ENCODE data around the gene SLC25A23.

SLC25A23 gene

DNA sequence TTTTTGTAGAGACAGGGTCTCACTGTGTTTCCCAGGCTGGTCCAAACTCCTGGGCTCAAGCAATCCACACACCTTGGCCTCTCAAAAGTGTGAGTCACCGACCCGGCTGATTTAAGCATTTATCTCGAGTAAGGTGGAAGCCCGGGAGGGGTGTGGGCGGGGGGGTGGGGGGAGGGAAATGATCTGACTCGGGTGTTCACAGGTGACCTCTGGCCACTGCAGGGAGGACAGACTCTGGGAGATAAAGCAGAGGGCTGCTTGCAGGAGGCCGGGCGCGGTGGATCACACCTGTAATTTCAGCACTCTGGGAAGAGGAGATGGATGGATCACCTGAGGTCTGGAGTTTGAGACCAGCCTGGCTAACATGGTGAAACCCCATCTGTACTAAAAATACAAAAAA is 14.1 kb upstream of the SLC25A23 start:
- in situ Hi-C loops (cut with MboI; ENCODE audit: low pct_unique_long_range_greater_than_20kb, low sequenced_read_pairs, unreplicated experiment), result no loop called here
- no peak for DNase-seq (ENCODE audit: low spot score)
- TF ChIP-seq CTCF (IDR thresholded peaks at IDR 0.05; ENCODE audit: extremely low read depth, insufficient read depth, missing control alignments), result no peak

- DNase-seq (ENCODE audit: low spot score), result no peak
- no peak for TF ChIP-seq CTCF (IDR thresholded peaks at IDR 0.05; ENCODE audit: extremely low read depth, insufficient read depth, missing control alignments)
- in situ Hi-C loops (cut with MboI; ENCODE audit: low pct_unique_long_range_greater_than_20kb, low sequenced_read_pairs, unreplicated experiment), result no loop called here
Measured at GRCh38 chr19:6472713-6473112, 13.1 kb upstream of the SLC25A23 start.

GRCh38 chr19:6471076-6471475 is 11.5 kb upstream of the SLC25A23 start:
- in situ Hi-C loops (cut with MboI; ENCODE audit: low pct_unique_long_range_greater_than_20kb, low sequenced_read_pairs, unreplicated experiment), result no loop called here
- DNase-seq (ENCODE audit: low spot score), result no peak
- TF ChIP-seq CTCF (IDR thresholded peaks at IDR 0.05; ENCODE audit: extremely low read depth, insufficient read depth, missing control alignments), result no peak

- in situ Hi-C loops (cut with MboI; ENCODE audit: low pct_unique_long_range_greater_than_20kb, low sequenced_read_pairs, unreplicated experiment), result no loop called here
- no peak for DNase-seq (ENCODE audit: low spot score)
- no peak for TF ChIP-seq CTCF (IDR thresholded peaks at IDR 0.05; ENCODE audit: extremely low read depth, insufficient read depth, missing control alignments)
Measured at GRCh38 chr19:6470173-6470572, 10.6 kb upstream of the SLC25A23 start.

- TF ChIP-seq CTCF (IDR thresholded peaks at IDR 0.05; ENCODE audit: extremely low read depth, insufficient read depth, missing control alignments), result no peak
- in situ Hi-C loops (cut with MboI; ENCODE audit: low pct_unique_long_range_greater_than_20kb, low sequenced_read_pairs, unreplicated experiment), result no loop called here
- no peak for DNase-seq (ENCODE audit: low spot score)
Measured at GRCh38 chr19:6467384-6467783, 7.8 kb upstream of the SLC25A23 start.

DNA sequence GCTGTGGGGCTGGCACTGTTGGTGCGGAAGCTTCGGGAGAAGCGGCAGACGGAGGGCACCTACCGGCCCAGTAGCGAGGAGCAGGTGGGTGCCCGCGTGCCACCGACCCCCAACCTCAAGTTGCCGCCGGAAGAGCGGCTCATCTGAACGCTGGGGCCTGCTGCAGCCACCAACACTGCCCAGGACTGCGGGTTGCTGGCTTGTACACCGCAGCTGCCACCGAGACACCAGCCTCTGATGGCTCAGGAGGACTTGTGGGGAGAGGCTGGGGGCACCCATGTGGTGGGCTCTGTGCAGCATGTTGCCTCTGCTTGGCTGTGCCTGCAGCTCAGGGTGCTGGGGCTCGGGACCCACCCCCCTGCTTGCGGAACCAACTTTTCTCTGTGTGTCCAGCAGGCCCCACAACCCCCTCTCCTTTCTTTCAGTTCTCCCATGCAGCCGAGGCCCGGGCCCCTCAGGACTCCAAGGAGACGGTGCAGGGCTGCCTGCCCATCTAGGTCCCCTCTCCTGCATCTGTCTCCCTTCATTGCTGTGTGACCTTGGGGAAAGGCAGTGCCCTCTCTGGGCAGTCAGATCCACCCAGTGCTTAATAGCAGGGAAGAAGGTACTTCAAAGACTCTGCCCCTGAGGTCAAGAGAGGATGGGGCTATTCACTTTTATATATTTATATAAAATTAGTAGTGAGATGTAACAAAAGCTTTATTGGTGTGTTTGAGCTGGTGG is 7.1 kb upstream of the SLC25A23 start:
- no peak for DNase-seq (ENCODE audit: low spot score)
- no peak for TF ChIP-seq CTCF (IDR thresholded peaks at IDR 0.05; ENCODE audit: extremely low read depth, insufficient read depth, missing control alignments)
- in situ Hi-C loops (cut with MboI; ENCODE audit: low pct_unique_long_range_greater_than_20kb, low sequenced_read_pairs, unreplicated experiment), result no loop called here
